ENCODE data around the gene CPN2. TPM values are rescaled to one million over a fixed set of nuclear protein-coding genes. Genes with fewer than 3 reads are reported as not detected.

The CPN2 gene
- total and polyA plus RNA-seq, 10 of the 15 experiments (the other 5 are each of a cell fraction or from before 2014, with no cell fraction given) = not detected

GRCh38 chr3:194373899-194374298, 22.8 kb upstream of the CPN2 start (continued):
- TF ChIP-seq REST (IDR thresholded peaks at IDR 0.05; ENCODE audit: low read depth, low read length) = no peak
- no peak for TF ChIP-seq MAX (IDR thresholded peaks at IDR 0.05; ENCODE audit: low read depth, low read length)
- TF ChIP-seq POU2F2 (IDR thresholded peaks at IDR 0.05; ENCODE audit: borderline replicate concordance, low read depth, low read length) = no peak
- TF ChIP-seq MTA3 (IDR thresholded peaks at IDR 0.05; ENCODE audit: borderline replicate concordance, low read length) = no peak
- no peak for TF ChIP-seq MTA2 (IDR thresholded peaks at IDR 0.05; ENCODE audit: low read depth)
- TF ChIP-seq TCF7 (IDR thresholded peaks at IDR 0.05; ENCODE audit: borderline replicate concordance) = no peak
- TF ChIP-seq NBN (IDR thresholded peaks at IDR 0.05) = no peak
- TF ChIP-seq HDAC2 (IDR thresholded peaks at IDR 0.05) = no peak
- TF ChIP-seq BCL11A (IDR thresholded peaks at IDR 0.05; ENCODE audit: low read depth, low read length) = no peak
- no peak for TF ChIP-seq IRF3 (IDR thresholded peaks at IDR 0.05)
- no peak for TF ChIP-seq PRDM15 (CRISPR knock-in tag; IDR thresholded peaks at IDR 0.05)
- no peak for TF ChIP-seq ATF3 (IDR thresholded peaks at IDR 0.05; ENCODE audit: borderline replicate concordance, extremely low read depth, low read depth, low read length)
